Osteoblast (primary cell): Measurements from ENCODE around the gene ARHGAP29. TPM values are rescaled to one million over a fixed set of nuclear protein-coding genes. Genes with fewer than 3 reads are reported as not detected.

Experiments used
- DNase-seq: peaks from one replicate; pipeline ENCODE4 v3.0.0; 2011; ENCODE audit warnings: low spot score, mixed read lengths; ENCODE audit not compliant: insufficient read length; ENCODE audit errors: missing footprints
- H2AFZ ChIP-seq: 2 replicates; pipeline ENCODE4 v1.6.0; 2011; ENCODE audit warnings: mild to moderate bottlenecking, low read length
- H3K27ac ChIP-seq: 2 replicates; pipeline ENCODE4 v1.5.1; 2011; ENCODE audit warnings: mild to moderate bottlenecking, low read depth, low read length, moderate library complexity
- H3K27me3 ChIP-seq: 2 replicates; pipeline ENCODE4 v1.6.0; 2012; ENCODE audit warnings: mild to moderate bottlenecking, control low read depth, inconsistent platforms, low read length, moderate library complexity; ENCODE audit not compliant: insufficient read depth
- H3K36me3 ChIP-seq: 2 replicates; pipeline ENCODE4 v1.5.1; 2011; ENCODE audit warnings: mild to moderate bottlenecking, low read length, control low read depth, moderate library complexity; ENCODE audit not compliant: insufficient read depth
- H3K4me1 ChIP-seq: 2 replicates; pipeline ENCODE4 v1.5.1; 2011; ENCODE audit warnings: mild to moderate bottlenecking, low read length, control low read depth, moderate library complexity; ENCODE audit not compliant: insufficient read depth
- H3K4me2 ChIP-seq: 2 replicates; pipeline ENCODE4 v1.6.0; 2011; ENCODE audit warnings: mild to moderate bottlenecking, low read length; ENCODE audit not compliant: insufficient read depth
- H3K4me3 ChIP-seq: fragments of 200-600 bp; sonication (generic); 3 replicates; pipeline ENCODE4 v1.5.1; 2012; ENCODE audit warnings: mild to moderate bottlenecking, low read length, inconsistent platforms; ENCODE audit not compliant: insufficient read depth
- H3K79me2 ChIP-seq: 2 replicates; pipeline ENCODE4 v1.6.0; 2012; ENCODE audit warnings: mild to moderate bottlenecking, low read length, control low read depth, inconsistent platforms; ENCODE audit not compliant: insufficient read depth
- H3K9me3 ChIP-seq: 2 replicates; pipeline ENCODE4 v1.5.1; 2011; ENCODE audit warnings: low read depth, low read length, control low read depth
- H4K20me1 ChIP-seq: 2 replicates; pipeline ENCODE4 v1.6.0; 2012; ENCODE audit warnings: mild to moderate bottlenecking, low read length, control low read depth; ENCODE audit not compliant: insufficient read depth
- CTCF ChIP-seq: IDR thresholded peaks from 2 replicates; pipeline ENCODE4 v1.5.1; 2011; ENCODE audit warnings: mild to moderate bottlenecking, low read depth, low read length, moderate library complexity; ENCODE audit errors: extremely low read depth
- total RNA-seq: library from RNA; depleted of rRNA; stranded (reverse); fragments of >200 nt; gene quantifications from 2 replicates; pipeline ENCODE4 v1.2.3, GENCODE V29; 2012

ARHGAP29 gene
- total RNA-seq, 1 donor: 17.0 TPM

GRCh38 chr1:94228640-94229375 lies 8.6 kb downstream of the ARHGAP29 start:
- no peak for TF ChIP-seq CTCF
- DNase-seq: no peak
- Histone ChIP-seq H4K20me1 (peaks cover 20% of the 10 kb centered on the region), H3K4me1 (peaks cover 29% of the 10 kb centered on the region), H3K4me3 (no peak overlapping the region), H3K27ac (peak overlapping the region; percentile 46), H2AFZ (no peak overlapping the region), H3K79me2 (peaks cover 97% of the 10 kb centered on the region), H3K4me2 (peak overlapping the region; percentile 9), H3K27me3 (no peaks in the 10 kb centered on the region), H3K9me3 (no peaks in the 10 kb centered on the region), H3K36me3 (no peaks in the 10 kb centered on the region)

GRCh38 chr1:94227624-94228023 lies 9.8 kb downstream of the ARHGAP29 start:
- H3K27ac ChIP-seq: no peak overlapping the region
- no peak overlapping the region for H2AFZ ChIP-seq
- peaks cover 93% of the 10 kb centered on the region for H3K79me2 ChIP-seq
- no peak for TF ChIP-seq CTCF
- H4K20me1 ChIP-seq: peaks cover 14% of the 10 kb centered on the region
- H3K4me3 ChIP-seq: no peak overlapping the region
- no peaks in the 10 kb centered on the region for H3K27me3 ChIP-seq
- H3K36me3 ChIP-seq: no peaks in the 10 kb centered on the region
- DNase-seq: no peak
- H3K4me2 ChIP-seq: no peak overlapping the region
- H3K9me3 ChIP-seq: no peaks in the 10 kb centered on the region
- H3K4me1 ChIP-seq: peaks cover 21% of the 10 kb centered on the region

GRCh38 chr1:94225845-94226244 lies 11.5 kb downstream of the ARHGAP29 start:
- Histone ChIP-seq H3K4me1 (peaks cover 20% of the 10 kb centered on the region), H3K36me3 (peaks cover 4% of the 10 kb centered on the region), H4K20me1 (peaks cover 12% of the 10 kb centered on the region), H3K9me3 (no peaks in the 10 kb centered on the region), H3K27ac (peak overlapping the region; percentile 27), H2AFZ (no peak overlapping the region), H3K27me3 (no peaks in the 10 kb centered on the region), H3K4me3 (no peak overlapping the region), H3K4me2 (no peak overlapping the region), H3K79me2 (peaks cover 91% of the 10 kb centered on the region)
- TF ChIP-seq CTCF: no peak
- no peak for DNase-seq

GRCh38 chr1:94218332-94218731 lies 19.1 kb downstream of the ARHGAP29 start:
- Histone ChIP-seq H3K79me2 (peaks cover 86% of the 10 kb centered on the region), H3K36me3 (peaks cover 26% of the 10 kb centered on the region), H3K27ac (no peak overlapping the region), H3K9me3 (no peaks in the 10 kb centered on the region), H3K27me3 (no peaks in the 10 kb centered on the region), H4K20me1 (peaks cover 20% of the 10 kb centered on the region), H2AFZ (no peak overlapping the region), H3K4me2 (no peak overlapping the region), H3K4me3 (no peak overlapping the region), H3K4me1 (peaks cover 18% of the 10 kb centered on the region)
- no peak for TF ChIP-seq CTCF
- DNase-seq: no peak
